Kidney (tissue), 14 donors: ENCODE data around the gene TMEM72. TPM values are rescaled to one million over a fixed set of nuclear protein-coding genes. Genes with fewer than 3 reads are reported as not detected.

Source experiments
- DNase-seq, 5 donors: peaks; one replicate each; pipeline ENCODE4 v3.0.0-alpha.2; 2013 to 2020
- FAIRE-seq: peaks from 2 replicates; lab custom pipeline; 2012; peaks lifted over from hg19 to GRCh38; lab: Jason Lieb, UNC
- H3K27ac ChIP-seq, 2 donors: one replicate each; pipeline ENCODE4 v1.7.0; 2013; ENCODE audit warnings: low read depth in 2 of 2, low read length in 2 of 2, inconsistent platforms in 1 of 2
- H3K27me3 ChIP-seq: one replicate; pipeline ENCODE4 v1.7.1; 2013; ENCODE audit warnings: low read length, inconsistent platforms; ENCODE audit not compliant: control insufficient read depth, insufficient read depth
- H3K36me3 ChIP-seq, 3 donors: one replicate each; pipeline versions ENCODE4 v1.7.0 to v1.7.1; 2013; ENCODE audit warnings: low read length in 3 of 3, control low read depth in 1 of 3, inconsistent platforms in 1 of 3; ENCODE audit not compliant: insufficient read depth in 3 of 3, control insufficient read depth in 2 of 3
- H3K4me1 ChIP-seq, 3 donors: one replicate each; pipeline versions ENCODE4 v1.7.0 to v1.7.1; 2013; ENCODE audit warnings: low read length in 3 of 3, inconsistent platforms in 1 of 3, low read depth in 1 of 3; ENCODE audit not compliant: control insufficient read depth in 2 of 3, insufficient read depth in 2 of 3
- H3K4me3 ChIP-seq, 3 donors: one replicate each; pipeline versions ENCODE4 v1.7.0 to v1.8.1; 2013; ENCODE audit warnings: low read length in 3 of 3, control low read depth in 1 of 3, inconsistent platforms in 1 of 3
- H3K9ac ChIP-seq, 3 donors: one replicate each; pipeline versions ENCODE4 v1.7.0 to v1.7.1; 2013; ENCODE audit warnings: low read length in 3 of 3, control low read depth in 1 of 3, inconsistent platforms in 1 of 3
- H3K9me3 ChIP-seq, 3 donors: one replicate each; pipeline versions ENCODE4 v1.7.0 to v1.7.1; 2013; ENCODE audit warnings: low read length in 3 of 3, control low read depth in 1 of 3, inconsistent platforms in 1 of 3; ENCODE audit not compliant: control insufficient read depth in 2 of 3, insufficient read depth in 1 of 3
- intact Hi-C: fragments of 100-400 bp; cut with DNase I; formaldehyde crosslinking; loops from one replicate; pipeline ENCODE4 v1.11.1; 2022
- polyA plus RNA-seq: library from polyadenylated mRNA; stranded (reverse); fragments of 350-450 nt; fragmentation: Illumina TruSeq; extraction: RNeasy Lipid Tissue Mini Kit (QIAGEN cat#74804); gene quantifications from one replicate; pipeline ENCODE4 v1.2.3, GENCODE V29; 2014; ENCODE audit warnings: low read depth, low replicate concordance; ENCODE audit not compliant: insufficient read depth
- total RNA-seq: library from RNA; stranded (reverse); fragmentation: NEBNext Ultra II Directional; extraction: Animal tissue kit (Norgen Biotek cat#: 25700); gene quantifications from one replicate; pipeline ENCODE4 v1.2.1, GENCODE V29; 2021
- TF ChIP-seq, protein P1 (sequence below): IDR thresholded peaks from 3 replicates; pipeline ENCODE4 v1.5.1; 2012; ENCODE audit warnings: mild to moderate bottlenecking, moderate library complexity, borderline replicate concordance; ENCODE audit not compliant: insufficient read depth; ENCODE audit errors: extremely low read depth
- donor health status: control.
- donor health status: control.
- donor health status: control.
- donor health status: control.
- donor health status: control.
- donor health status: DM: yes; HTN: yes; CAD: no.
- donor health status: Normal renal cell carcinoma (clear cell type).

TMEM72 gene
- total and polyA plus RNA-seq, 2 donors from 2014 or later, result 19.3 to 127 TPM

DNA sequence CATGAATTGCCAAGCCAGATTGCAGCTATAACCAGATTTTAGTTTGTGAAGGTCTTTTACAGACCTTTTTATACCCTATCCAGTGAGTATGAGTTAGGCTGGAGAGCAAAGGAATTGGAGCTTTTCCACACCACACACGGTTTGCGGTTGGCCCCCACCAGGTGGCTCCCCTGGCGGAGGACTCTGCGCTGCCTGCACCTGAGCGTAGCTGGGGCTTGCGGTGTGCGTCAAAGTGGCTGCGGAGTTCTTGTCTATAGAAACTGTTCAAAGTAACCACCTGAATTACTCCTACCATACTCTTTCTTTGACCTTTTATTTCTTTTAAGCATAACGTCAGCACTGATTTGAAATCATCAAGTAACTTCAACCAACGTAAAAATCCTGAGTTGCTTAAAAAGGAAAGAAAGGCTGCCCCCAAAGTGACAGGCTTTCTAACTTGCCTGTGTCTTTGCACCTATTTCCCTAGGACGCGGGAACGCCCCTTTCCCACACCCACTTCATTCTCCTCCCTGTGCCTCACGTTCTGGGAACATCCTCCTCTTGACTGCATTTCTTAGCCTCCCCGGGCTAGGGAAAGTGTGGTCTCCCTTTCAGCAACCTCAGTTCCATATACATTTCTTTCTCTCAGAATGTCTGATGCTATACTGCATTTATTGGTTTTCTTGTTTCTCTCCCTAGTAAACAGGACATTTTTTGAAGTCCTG, 47.6 kb upstream of the TMEM72 start:
- no peak for FAIRE-seq
- Histone ChIP-seq H3K9me3 (no peaks in the 10 kb centered on the region), H3K4me1 (peaks cover 0 to 9% (median 7%) of the 10 kb centered on the region in 3 donors), H3K9ac (no peak overlapping the region), H3K27me3 (no peaks in the 10 kb centered on the region), H3K36me3 (no peaks in the 10 kb centered on the region), H3K27ac (no peak overlapping the region), H3K4me3 (peak overlapping the region in 1 of 3 donors; percentile 77)
- intact Hi-C loops, result loop anchor here (10.0 kb wide), 1 partner anchor 1189 kb away; no protein-coding TSS in a partner anchor
- DNase-seq, result peak in 2 of 5 donors; percentile 26 to 52
- TF ChIP-seq, protein P1, sequence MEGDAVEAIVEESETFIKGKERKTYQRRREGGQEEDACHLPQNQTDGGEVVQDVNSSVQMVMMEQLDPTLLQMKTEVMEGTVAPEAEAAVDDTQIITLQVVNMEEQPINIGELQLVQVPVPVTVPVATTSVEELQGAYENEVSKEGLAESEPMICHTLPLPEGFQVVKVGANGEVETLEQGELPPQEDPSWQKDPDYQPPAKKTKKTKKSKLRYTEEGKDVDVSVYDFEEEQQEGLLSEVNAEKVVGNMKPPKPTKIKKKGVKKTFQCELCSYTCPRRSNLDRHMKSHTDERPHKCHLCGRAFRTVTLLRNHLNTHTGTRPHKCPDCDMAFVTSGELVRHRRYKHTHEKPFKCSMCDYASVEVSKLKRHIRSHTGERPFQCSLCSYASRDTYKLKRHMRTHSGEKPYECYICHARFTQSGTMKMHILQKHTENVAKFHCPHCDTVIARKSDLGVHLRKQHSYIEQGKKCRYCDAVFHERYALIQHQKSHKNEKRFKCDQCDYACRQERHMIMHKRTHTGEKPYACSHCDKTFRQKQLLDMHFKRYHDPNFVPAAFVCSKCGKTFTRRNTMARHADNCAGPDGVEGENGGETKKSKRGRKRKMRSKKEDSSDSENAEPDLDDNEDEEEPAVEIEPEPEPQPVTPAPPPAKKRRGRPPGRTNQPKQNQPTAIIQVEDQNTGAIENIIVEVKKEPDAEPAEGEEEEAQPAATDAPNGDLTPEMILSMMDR, result no peak

DNA sequence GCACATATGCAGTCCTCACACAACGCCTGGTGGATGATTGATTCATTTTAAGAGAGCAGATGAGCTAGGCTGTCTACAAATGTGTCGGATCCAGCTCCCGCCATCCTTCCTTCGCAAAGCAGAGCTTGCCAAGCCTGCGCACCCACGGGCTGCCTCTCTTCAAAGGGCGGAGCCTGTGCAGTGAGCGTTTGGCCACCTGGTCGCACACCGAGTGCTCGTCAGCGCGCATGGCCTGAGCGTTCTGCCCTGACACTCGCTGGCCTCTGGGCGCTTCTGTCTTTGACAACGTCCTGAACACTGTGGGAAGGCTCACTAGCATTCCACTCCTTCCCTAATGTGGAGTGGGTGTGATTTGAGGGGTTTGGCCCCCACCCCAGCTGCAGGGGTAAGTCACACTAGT, 47.1 kb upstream of the TMEM72 start:
- FAIRE-seq (no peak), DNase-seq (peak in 3 of 5 donors; percentile 50 to 66 (median 66))
- Histone ChIP-seq H3K27ac (peak overlapping the region in 1 of 2 donors; percentile 52), H3K4me1 (peaks cover 0 to 9% (median 7%) of the 10 kb centered on the region in 3 donors), H3K9ac (peak overlapping the region in 1 of 3 donors; percentile 51), H3K27me3 (no peaks in the 10 kb centered on the region), H3K4me3 (peak overlapping the region; percentile 52 to 87 (median 77)), H3K9me3 (no peaks in the 10 kb centered on the region), H3K36me3 (no peaks in the 10 kb centered on the region)
- intact Hi-C loops, result loop anchor here (10.0 kb wide), 1 partner anchor 1189 kb away; no protein-coding TSS in a partner anchor
- TF ChIP-seq, protein P1, result no peak

DNA sequence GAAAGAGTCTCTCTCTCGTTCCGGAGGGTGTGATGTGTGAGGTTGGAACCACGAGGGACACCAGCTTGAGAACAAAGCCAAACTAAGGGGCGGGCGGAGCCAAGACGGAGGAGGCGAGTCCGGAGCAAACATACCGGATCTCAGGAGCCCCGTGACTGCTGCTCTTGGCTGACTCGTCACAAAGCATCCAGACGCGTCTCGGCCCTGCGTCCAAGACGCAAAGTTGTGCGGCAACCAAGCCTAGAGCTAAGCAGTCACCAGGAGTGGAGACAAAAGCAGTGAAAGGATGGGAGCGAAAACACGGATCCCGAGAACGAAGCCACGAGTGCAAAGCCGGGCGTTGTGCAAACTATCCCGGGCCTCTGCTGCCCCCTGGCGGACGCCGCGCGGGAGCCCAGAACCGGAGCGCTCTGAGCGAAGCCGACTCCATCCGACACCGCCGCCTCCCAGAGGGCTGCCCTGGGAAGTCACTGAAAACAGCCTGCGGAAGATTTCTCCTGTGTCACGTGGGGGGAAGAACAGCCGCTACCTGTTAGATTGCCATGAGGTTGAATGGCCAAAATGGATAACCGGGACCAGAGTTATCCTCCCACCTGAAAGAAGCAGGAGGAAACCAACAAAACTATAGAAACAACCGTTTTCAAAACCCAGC, 46.4 kb upstream of the TMEM72 start:
- Histone ChIP-seq H3K27me3 (no peaks in the 10 kb centered on the region), H3K9me3 (no peaks in the 10 kb centered on the region), H3K4me1 (peaks cover 0 to 9% (median 7%) of the 10 kb centered on the region in 3 donors), H3K9ac (peak overlapping the region in 2 of 3 donors; percentile 51 to 69), H3K36me3 (no peaks in the 10 kb centered on the region), H3K27ac (peak overlapping the region; percentile 40 to 52), H3K4me3 (peak overlapping the region; percentile 52 to 87 (median 77))
- intact Hi-C loops, result loop anchor here (10.0 kb wide), 1 partner anchor 1190 kb away; no protein-coding TSS in a partner anchor
- TF ChIP-seq, protein P1, result peak; percentile 92
- DNase-seq, result peak; percentile 94 to 96 (median 96)
- peak; percentile 80 for FAIRE-seq
